KOPT-K1 (cell line): ENCODE measurements around the gene TMEM179.

Experiments used
- H3K27ac ChIP-seq: fragments of 200-600 bp; sonication (generic); 2 replicates; pipeline ENCODE4 v1.5.1; 2016; ENCODE audit warnings: antibody characterized with exemption, mild to moderate bottlenecking, low read depth, low read length; ENCODE audit not compliant: poor library complexity, severe bottlenecking
- H3K36me3 ChIP-seq: fragments of 200-600 bp; sonication (generic); 2 replicates; pipeline ENCODE4 v1.5.1; 2017; ENCODE audit warnings: antibody characterized with exemption, mild to moderate bottlenecking, low read length, moderate library complexity; ENCODE audit not compliant: insufficient read depth
- H3K9me3 ChIP-seq: fragments of 200-600 bp; sonication (generic); 2 replicates; pipeline ENCODE4 v1.5.1; 2017; ENCODE audit warnings: antibody characterized with exemption, low read length, mild to moderate bottlenecking; ENCODE audit not compliant: insufficient read depth, poor library complexity, severe bottlenecking

The TMEM179 gene

GRCh38 chr14:104577426-104577825, 27.1 kb downstream of the TMEM179 start:
- no peaks in the 10 kb centered on the region for H3K36me3 ChIP-seq
- no peak overlapping the region for H3K27ac ChIP-seq
- H3K9me3 ChIP-seq, result no peaks in the 10 kb centered on the region

DNA sequence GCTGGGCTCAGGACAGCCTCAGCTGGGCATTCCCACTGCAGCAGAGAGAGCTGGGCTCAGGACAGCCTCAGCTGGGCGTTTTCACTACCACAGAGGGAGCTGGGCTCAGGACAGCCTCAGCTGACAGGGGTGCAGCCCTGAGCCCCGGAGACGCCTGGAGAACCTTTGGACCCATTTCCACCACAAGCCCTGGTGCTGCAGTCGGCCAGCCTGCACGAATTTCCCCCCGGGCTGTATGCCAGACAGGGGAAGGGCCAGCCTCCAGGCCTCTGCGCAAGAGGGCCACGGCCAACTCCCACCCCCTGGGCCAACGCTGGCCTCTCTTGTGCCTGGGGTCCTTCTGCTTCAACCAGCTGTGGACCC, 27.6 kb downstream of the TMEM179 start:
- H3K27ac ChIP-seq, result no peak overlapping the region
- no peaks in the 10 kb centered on the region for H3K36me3 ChIP-seq
- no peaks in the 10 kb centered on the region for H3K9me3 ChIP-seq

DNA sequence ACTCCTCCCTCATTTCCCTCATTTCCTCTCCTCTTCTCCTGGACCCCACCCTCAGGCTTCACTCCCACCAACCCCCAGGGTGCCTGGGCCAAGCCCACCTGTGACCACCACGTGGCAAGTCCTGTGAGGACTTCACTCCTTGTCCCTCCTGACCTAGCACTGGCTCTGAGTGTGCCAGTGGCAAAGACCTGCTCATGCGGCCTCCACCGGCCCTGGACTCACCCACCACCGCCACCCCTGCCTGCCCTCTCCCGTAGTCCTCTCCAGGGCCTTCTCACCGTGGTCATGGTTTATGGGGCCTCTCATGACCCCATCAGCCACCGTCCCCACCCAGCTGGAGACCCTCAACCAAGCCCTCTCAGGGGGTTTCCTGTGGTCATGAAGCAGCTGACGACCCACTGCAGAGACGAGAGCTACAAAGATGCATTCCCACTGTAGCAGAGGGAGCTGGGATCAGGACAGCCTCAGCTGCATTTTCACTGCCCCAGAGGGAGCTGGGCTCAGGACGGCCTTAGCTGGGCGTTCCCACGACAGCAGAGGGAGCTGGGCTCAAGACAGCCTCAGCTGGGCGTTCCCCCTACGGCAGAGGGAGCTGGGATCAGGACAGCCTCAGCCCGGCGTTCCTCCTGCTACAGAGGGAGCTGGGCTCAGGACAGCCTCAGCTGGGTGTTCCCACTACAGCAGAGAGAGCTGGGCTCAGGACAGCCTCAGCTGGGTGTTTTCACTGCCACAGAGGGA, 28.2 kb downstream of the TMEM179 start:
- Histone ChIP-seq H3K36me3 (no peaks in the 10 kb centered on the region), H3K27ac (no peak overlapping the region)

DNA sequence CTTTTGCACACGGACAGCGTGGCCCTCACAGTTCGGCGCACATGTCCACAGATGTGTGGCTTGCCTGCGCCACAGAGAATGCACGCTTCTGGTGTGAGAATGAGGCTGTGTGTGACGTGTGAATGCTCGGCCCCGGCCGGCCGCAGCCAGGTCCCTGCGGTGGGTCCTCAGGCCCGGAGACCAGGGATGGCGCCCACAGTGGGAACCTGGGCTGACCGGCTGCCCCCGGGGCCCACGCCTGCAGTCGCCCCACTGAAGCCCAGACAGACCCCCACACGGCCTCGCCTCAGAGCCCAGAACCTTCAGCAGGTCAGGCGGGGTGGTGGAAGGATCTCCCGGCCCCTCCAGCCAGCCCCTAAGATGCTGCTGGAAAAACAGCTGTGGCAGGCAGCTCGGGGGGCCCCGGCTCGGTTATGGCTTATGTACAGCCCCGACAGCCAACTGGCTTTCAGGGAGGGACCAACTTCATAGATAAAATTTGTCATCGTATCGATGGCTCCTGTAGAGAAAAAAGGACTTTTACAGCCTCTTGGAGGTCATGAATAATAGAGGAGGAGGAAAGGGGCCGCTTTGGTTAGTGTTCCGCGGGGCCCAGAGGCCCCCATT, 29.5 kb downstream of the TMEM179 start:
- no peak overlapping the region for H3K27ac ChIP-seq
- no peaks in the 10 kb centered on the region for H3K9me3 ChIP-seq
- H3K36me3 ChIP-seq, result no peaks in the 10 kb centered on the region

More for the DNA sequence above, 28.2 kb downstream of the TMEM179 start:
- no peaks in the 10 kb centered on the region for H3K9me3 ChIP-seq

DNA sequence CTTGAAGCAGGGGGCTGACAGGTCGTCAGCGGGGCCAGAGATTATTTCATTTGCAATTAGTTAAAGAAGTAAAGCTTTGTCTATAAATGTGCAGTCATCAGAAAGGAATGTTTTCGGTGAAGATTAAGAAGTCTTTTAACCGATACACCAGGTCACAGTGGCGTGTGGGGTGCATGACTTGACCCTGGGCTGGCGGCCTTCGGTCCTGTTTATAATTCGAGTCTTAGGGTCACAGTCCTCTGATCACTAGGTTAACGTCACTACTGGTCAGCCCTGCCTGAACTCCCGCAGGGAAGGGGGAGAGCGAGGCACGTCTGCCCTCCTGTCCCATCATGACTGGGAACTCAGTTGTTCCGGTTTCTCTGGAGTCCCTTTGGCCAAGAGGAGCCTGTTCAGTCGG, 30.0 kb downstream of the TMEM179 start:
- Histone ChIP-seq H3K36me3 (no peaks in the 10 kb centered on the region), H3K9me3 (no peaks in the 10 kb centered on the region), H3K27ac (no peak overlapping the region)

GRCh38 chr14:104573930-104574329, 30.6 kb downstream of the TMEM179 start:
- no peak overlapping the region for H3K27ac ChIP-seq
- H3K9me3 ChIP-seq, result no peaks in the 10 kb centered on the region
- H3K36me3 ChIP-seq, result no peaks in the 10 kb centered on the region

GRCh38 chr14:104572668-104573067, 31.9 kb downstream of the TMEM179 start:
- no peaks in the 10 kb centered on the region for H3K36me3 ChIP-seq
- H3K9me3 ChIP-seq, result no peaks in the 10 kb centered on the region
- no peak overlapping the region for H3K27ac ChIP-seq

- no peaks in the 10 kb centered on the region for H3K9me3 ChIP-seq
- no peak overlapping the region for H3K27ac ChIP-seq
- no peaks in the 10 kb centered on the region for H3K36me3 ChIP-seq
These were observed 32.4 kb downstream of the TMEM179 start for GRCh38 chr14:104572024-104572626.

DNA sequence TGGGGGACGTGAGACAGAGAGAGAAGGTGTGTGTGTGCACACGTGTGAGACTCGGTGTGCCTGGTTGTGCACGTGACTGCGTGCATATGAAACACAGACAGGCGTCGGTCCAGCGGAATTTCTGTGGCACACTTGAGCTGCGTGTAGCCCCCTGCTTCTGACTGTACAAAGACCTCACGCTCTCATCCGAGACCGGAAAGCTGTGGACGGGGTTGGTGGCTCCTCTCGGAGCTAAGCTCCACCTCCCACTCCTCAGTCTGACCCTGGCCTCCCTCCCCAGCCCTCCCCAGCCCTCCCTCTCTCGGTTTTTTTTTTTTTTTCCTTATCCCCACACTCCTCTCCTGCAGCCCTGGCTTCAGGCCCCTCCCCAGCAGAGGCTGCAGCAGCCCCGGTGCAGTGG, 33.3 kb downstream of the TMEM179 start:
- Histone ChIP-seq H3K27ac (no peak overlapping the region), H3K9me3 (no peaks in the 10 kb centered on the region), H3K36me3 (no peaks in the 10 kb centered on the region)

GRCh38 chr14:104569435-104569834, 35.1 kb downstream of the TMEM179 start:
- Histone ChIP-seq H3K9me3 (no peaks in the 10 kb centered on the region), H3K27ac (no peak overlapping the region), H3K36me3 (no peaks in the 10 kb centered on the region)

DNA sequence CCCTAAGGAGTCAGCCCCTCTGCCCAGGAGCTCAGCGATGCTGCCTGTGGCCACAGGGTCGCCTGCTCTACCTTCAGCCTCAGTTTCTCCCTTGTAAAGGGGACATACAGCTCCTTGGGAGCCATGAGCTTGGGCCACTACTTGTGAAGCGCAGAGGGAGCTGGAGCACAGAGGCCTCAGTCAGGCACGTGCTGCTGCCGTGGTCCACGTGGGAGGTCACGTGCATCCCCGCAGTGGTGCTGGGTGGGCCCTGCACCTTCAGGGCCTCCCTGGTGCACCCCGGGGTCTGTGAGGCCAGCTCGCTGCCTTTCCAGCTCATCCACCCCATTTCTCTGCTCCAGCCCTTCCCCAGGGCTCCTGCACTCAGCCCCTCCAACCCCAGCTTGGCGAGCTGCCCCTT, 36.0 kb downstream of the TMEM179 start:
- no peak overlapping the region for H3K27ac ChIP-seq
- no peaks in the 10 kb centered on the region for H3K9me3 ChIP-seq
- H3K36me3 ChIP-seq, result no peaks in the 10 kb centered on the region

- no peaks in the 10 kb centered on the region for H3K9me3 ChIP-seq
- H3K27ac ChIP-seq, result no peak overlapping the region
- no peaks in the 10 kb centered on the region for H3K36me3 ChIP-seq
These were observed 36.7 kb downstream of the TMEM179 start for GRCh38 chr14:104567957-104568225.

DNA sequence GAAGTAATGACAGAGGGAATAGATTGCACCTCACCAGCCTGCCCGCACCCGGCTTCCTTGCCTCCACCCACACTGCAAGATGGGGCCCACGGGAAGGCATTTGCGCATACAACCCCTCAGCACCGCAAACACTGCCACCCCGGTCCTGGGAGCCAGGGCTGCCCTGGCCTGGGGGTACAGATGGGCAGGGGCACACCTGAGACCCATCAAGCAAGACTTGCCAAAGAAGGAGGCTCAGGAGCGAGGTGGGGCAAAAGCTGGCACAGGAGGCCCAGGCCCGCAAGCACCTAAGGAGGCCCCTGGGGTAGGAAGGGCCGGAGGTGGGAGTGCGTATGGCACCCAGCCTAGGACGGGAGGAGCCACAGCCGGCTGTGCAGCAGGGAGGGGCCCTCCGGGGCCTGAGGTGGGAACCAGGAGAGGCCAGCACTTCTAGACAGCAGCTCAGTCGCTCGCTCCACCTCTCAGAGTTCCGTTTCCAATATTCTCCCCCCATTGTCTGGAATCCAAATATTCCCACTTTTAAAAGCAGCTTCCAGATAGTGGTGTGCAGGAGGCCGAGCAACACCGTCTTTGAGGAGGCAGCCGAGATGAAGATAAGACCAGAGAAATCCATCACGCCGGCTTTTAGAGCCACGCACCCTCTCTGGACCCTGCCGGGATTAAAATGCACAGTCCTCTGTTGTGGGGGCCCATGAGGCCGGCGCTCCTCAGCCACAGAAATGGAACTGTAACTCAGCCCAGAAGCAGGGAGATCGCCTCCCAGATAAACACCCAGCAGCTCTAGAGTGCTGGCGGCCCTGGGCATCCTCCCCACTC, 37.2 kb downstream of the TMEM179 start:
- no peak overlapping the region for H3K27ac ChIP-seq
- H3K36me3 ChIP-seq, result no peaks in the 10 kb centered on the region
- H3K9me3 ChIP-seq, result no peaks in the 10 kb centered on the region

GRCh38 chr14:104564744-104565679, 39.6 kb downstream of the TMEM179 start:
- Histone ChIP-seq H3K9me3 (no peaks in the 10 kb centered on the region), H3K36me3 (no peaks in the 10 kb centered on the region)

More at GRCh38 chr14:104564744-104565679, 39.6 kb downstream of the TMEM179 start:
- H3K27ac ChIP-seq, result no peak overlapping the region
